ENCODE results near the gene F5. TPM values are rescaled to one million over a fixed set of nuclear protein-coding genes. Genes with fewer than 3 reads are reported as not detected.

Gene F5
- total RNA-seq: 1 to 10 TPM; 1.5 to 8.4 TPM
- polyA plus RNA-seq (ENCODE audit: insufficient read length in 2 of 2): 1 to 10 TPM; 2.6 to 6.1 TPM
- long read RNA-seq, donor 1: 0 reads
- long read RNA-seq, donor 2: 0 reads
- long read RNA-seq, donor 3: 0 reads
- long read RNA-seq, donor 4: 0 reads

DNA sequence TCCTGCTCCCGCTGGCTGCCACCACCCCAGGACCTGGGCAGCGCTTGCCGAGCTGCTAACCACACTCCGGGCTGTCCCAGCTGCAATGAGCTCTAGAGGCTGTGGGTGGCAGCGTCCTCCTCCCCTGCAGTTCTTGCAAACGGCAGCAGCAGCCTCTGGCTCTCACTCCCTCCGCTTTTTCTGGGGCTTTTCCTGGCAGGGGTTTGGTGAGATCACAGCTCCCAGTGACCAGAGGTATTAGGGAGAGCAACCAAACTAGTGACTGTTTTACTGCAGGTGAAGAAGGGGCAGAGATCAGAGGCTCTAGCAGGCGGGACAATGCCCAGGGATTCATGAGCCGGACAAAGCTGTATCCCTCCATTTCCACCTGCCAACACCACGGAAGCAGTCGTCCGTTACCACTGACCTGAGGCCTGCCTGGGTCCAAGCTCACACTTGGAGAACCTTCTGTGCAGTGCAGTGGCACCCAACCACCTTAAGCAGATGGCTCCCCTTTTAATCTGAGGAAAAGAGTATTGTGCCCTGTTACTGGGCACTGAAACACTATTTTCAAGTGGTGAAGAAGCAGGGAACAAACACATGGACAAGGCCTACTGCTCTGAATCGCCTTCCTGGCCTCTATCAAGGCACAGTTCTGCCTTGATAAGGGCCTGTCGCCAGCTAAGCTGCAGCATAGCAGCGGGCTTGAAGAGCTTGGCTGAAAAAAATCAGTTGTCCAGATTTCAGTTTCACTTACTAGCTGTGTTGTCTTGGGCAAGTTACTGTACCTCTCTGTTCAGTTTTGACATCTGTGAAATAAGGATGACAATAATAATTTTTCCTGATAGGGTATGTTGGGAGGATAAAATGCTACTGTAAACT lies at the start of gene F5:
TSS of gene F5 (minus strand) at position 87 of the 861 bp plus-strand sequence. CDS start 95 bp downstream, outside the sequence.
- WGBS (ENCODE audit: insufficient coverage): 29% methylated on average over 15 of the region's 15 CpGs
- H3K9me3 ChIP-seq (ENCODE audit: control insufficient read depth, insufficient read depth, low read length): no peaks in the 10 kb centered on the region
- DNase-seq (ENCODE audit: low read depth in 4 of 6, low spot score in 6 of 6): peak in 5 of 6 donors; percentile 20 to 84 (median 38)
- no peak within 1 kb of the TSS for H3K27ac ChIP-seq (ENCODE audit: low read depth, low read length)
- no peaks in the 10 kb centered on the region for H3K36me3 ChIP-seq (ENCODE audit: control insufficient read depth, insufficient read depth, low read length)
- H3K4me1 ChIP-seq (ENCODE audit: control insufficient read depth, insufficient read depth, low read length): peaks cover 9% of the 10 kb centered on the region
- H3K4me3 ChIP-seq (ENCODE audit: low read depth, low read length): peak within 1 kb of the TSS; percentile 14
- H3K27me3 ChIP-seq (ENCODE audit: control insufficient read depth, insufficient read depth, low read length): peaks cover 4% of the 10 kb centered on the region

DNA sequence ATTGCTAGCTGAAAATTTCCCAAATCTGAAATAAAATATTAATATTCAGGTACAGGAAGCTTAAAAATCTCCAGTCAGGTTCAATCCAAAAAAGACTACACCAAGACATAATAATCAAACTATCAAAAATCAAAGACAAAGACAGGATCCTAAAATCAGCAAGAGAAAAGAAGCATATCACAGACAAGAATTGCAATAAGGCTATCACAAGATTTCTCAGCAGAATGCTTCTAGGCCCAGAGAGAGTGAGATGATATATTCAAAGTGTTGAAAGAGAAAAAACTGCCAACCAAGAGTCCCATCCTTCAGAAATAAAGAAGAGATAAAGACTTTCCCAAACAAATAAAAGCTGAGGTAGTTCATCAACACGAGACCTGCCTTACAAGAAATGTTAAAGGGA lies 48.6 kb upstream of the F5 start:
- Histone ChIP-seq H3K4me1 (ENCODE audit: control insufficient read depth, insufficient read depth, low read length) (no peaks in the 10 kb centered on the region), H3K4me3 (ENCODE audit: low read depth, low read length) (no peak overlapping the region), H3K27ac (ENCODE audit: low read depth, low read length) (no peak overlapping the region), H3K36me3 (ENCODE audit: control insufficient read depth, insufficient read depth, low read length) (no peaks in the 10 kb centered on the region), H3K9me3 (ENCODE audit: control insufficient read depth, insufficient read depth, low read length) (peaks cover 12% of the 10 kb centered on the region), H3K27me3 (ENCODE audit: control insufficient read depth, insufficient read depth, low read length) (no peaks in the 10 kb centered on the region)
- no CpG with 5 or more reads among the region's 1 CpG for WGBS (ENCODE audit: insufficient coverage)
- no peak for DNase-seq (ENCODE audit: low read depth in 4 of 6, low spot score in 6 of 6)

DNA sequence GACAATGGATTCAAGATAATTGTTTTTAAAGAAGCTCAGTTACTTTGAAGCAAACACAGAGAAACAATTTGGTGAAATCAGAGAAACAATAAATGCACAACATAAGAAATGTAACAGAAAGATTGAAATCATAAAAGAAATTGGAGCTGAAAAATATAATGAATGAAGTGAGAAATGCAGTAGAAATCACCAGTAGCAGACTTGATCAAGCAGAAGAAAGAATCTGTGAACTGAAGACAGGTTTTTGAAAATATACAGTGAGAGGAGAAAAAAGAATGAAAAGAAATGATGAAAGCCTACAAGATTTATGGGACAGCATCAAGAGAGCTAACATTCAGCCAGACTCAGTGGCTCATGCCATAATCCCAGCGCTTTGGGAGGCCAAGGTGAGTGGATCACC lies 47.9 kb upstream of the F5 start:
- Histone ChIP-seq H3K9me3 (ENCODE audit: control insufficient read depth, insufficient read depth, low read length) (peaks cover 12% of the 10 kb centered on the region), H3K4me3 (ENCODE audit: low read depth, low read length) (no peak overlapping the region), H3K27ac (ENCODE audit: low read depth, low read length) (no peak overlapping the region), H3K36me3 (ENCODE audit: control insufficient read depth, insufficient read depth, low read length) (no peaks in the 10 kb centered on the region), H3K27me3 (ENCODE audit: control insufficient read depth, insufficient read depth, low read length) (no peaks in the 10 kb centered on the region), H3K4me1 (ENCODE audit: control insufficient read depth, insufficient read depth, low read length) (no peaks in the 10 kb centered on the region)
- no peak for DNase-seq (ENCODE audit: low read depth in 4 of 6, low spot score in 6 of 6)
- 79% methylated on average over 1 of the region's 1 CpG for WGBS (ENCODE audit: insufficient coverage)

DNA sequence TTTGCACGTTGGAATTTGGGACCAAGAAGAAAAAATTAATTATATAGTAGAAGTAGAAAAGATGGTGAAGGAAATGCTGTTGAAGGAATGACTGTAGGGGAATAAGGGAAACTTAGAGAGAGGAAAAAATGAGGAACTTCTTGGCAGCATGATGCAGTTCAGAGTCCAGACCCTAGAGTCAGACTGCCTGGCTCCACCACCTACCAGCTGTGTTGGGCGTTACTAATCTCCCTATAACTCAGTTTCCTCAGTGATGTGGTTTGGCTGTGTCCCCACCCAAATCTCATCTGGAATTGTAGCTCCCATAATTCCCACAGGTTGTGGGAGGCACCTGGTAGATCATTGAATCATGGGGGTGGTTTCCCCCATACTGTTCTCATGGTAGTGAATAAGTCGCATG lies 45.0 kb upstream of the F5 start:
- no peaks in the 10 kb centered on the region for H3K4me1 ChIP-seq (ENCODE audit: control insufficient read depth, insufficient read depth, low read length)
- DNase-seq (ENCODE audit: low read depth in 4 of 6, low spot score in 6 of 6): no peak
- 89% methylated on average over 1 of the region's 3 CpGs for WGBS (ENCODE audit: insufficient coverage)
- no peak overlapping the region for H3K27ac ChIP-seq (ENCODE audit: low read depth, low read length)
- H3K27me3 ChIP-seq (ENCODE audit: control insufficient read depth, insufficient read depth, low read length): no peaks in the 10 kb centered on the region
- H3K36me3 ChIP-seq (ENCODE audit: control insufficient read depth, insufficient read depth, low read length): no peaks in the 10 kb centered on the region
- no peak overlapping the region for H3K4me3 ChIP-seq (ENCODE audit: low read depth, low read length)
- H3K9me3 ChIP-seq (ENCODE audit: control insufficient read depth, insufficient read depth, low read length): peaks cover 12% of the 10 kb centered on the region

DNA sequence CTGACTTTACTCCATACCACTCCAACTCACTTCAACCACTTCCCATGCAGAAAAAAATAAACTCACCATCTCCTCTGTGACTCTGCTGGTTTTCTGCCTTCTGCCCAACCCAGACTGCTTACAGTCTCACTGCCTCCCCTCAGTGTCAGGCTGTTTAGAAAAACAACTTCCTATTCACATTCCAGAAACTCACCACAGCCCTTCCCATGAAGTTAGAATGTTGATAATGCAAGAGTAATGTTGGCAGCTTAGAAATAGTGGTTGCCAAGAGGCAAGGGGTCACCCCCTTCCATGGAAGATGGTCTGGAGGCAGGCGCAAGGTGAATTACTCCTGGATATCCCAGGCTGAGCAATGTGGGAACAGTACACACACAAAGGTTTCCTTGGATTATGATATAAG lies 43.7 kb upstream of the F5 start, which contains the start of gene SELP:
TSS of gene SELP (minus strand) at position 119 of the 400 bp plus-strand sequence. CDS start at position 69, 50 bp downstream.
- Histone ChIP-seq H3K27me3 (ENCODE audit: control insufficient read depth, insufficient read depth, low read length) (no peaks in the 10 kb centered on the region), H3K36me3 (ENCODE audit: control insufficient read depth, insufficient read depth, low read length) (no peaks in the 10 kb centered on the region), H3K9me3 (ENCODE audit: control insufficient read depth, insufficient read depth, low read length) (peaks cover 11% of the 10 kb centered on the region), H3K27ac (ENCODE audit: low read depth, low read length) (no peak within 1 kb of the TSS), H3K4me3 (ENCODE audit: low read depth, low read length) (no peak within 1 kb of the TSS), H3K4me1 (ENCODE audit: control insufficient read depth, insufficient read depth, low read length) (no peaks in the 10 kb centered on the region)
- no peak for DNase-seq (ENCODE audit: low read depth in 4 of 6, low spot score in 6 of 6)
- WGBS (ENCODE audit: insufficient coverage): 100% methylated on average over 1 of the region's 1 CpG

DNA sequence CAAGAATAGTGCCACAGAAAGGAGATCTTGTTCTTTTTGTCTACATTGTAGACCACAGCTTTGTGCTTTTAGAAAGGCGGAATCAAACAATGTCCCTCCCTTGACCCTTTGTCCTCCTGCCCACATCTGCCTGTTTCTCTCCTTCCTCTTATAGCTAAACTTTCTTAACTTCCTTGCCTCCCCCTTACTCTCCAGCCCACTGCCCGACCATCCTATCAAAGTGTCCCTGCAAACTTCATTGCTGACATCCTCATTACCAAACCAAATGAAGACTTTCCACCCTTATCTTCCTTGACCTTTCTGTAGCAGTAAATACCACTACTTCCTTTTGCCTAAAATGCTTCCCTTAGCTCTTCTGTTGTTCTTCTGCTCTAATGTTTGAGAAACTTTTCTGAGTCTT lies 38.6 kb upstream of the F5 start:
- WGBS (ENCODE audit: insufficient coverage): 54% methylated on average over 2 of the region's 2 CpGs
- no peaks in the 10 kb centered on the region for H3K9me3 ChIP-seq (ENCODE audit: control insufficient read depth, insufficient read depth, low read length)
- no peaks in the 10 kb centered on the region for H3K27me3 ChIP-seq (ENCODE audit: control insufficient read depth, insufficient read depth, low read length)
- no peaks in the 10 kb centered on the region for H3K4me1 ChIP-seq (ENCODE audit: control insufficient read depth, insufficient read depth, low read length)
- H3K36me3 ChIP-seq (ENCODE audit: control insufficient read depth, insufficient read depth, low read length): no peaks in the 10 kb centered on the region
- H3K27ac ChIP-seq (ENCODE audit: low read depth, low read length): no peak overlapping the region
- no peak overlapping the region for H3K4me3 ChIP-seq (ENCODE audit: low read depth, low read length)
- DNase-seq (ENCODE audit: low read depth in 4 of 6, low spot score in 6 of 6): no peak

DNA sequence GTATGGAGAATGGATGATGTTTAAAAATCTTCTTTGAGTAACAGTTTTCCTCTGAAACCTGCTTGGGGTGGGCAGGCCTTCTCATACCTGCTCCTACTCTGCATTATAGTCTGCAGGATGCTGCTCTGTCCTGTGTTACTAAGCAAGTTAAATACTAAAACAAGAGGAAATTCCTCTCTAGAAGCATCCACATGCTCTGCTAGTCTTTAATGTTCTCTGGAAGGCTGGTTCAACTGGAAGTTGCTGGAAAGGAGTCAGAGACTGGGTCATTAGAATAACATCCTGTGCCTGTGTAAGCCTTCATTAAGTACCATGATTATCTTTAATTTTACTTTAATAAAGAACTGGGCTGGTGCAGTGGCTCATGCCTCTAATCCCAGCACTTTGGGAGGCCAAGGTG lies 37.8 kb upstream of the F5 start:
- H3K9me3 ChIP-seq (ENCODE audit: control insufficient read depth, insufficient read depth, low read length): no peaks in the 10 kb centered on the region
- no peaks in the 10 kb centered on the region for H3K36me3 ChIP-seq (ENCODE audit: control insufficient read depth, insufficient read depth, low read length)
- DNase-seq (ENCODE audit: low read depth in 4 of 6, low spot score in 6 of 6): no peak
- H3K4me3 ChIP-seq (ENCODE audit: low read depth, low read length): no peak overlapping the region
- H3K4me1 ChIP-seq (ENCODE audit: control insufficient read depth, insufficient read depth, low read length): no peaks in the 10 kb centered on the region
- H3K27ac ChIP-seq (ENCODE audit: low read depth, low read length): no peak overlapping the region
- no peaks in the 10 kb centered on the region for H3K27me3 ChIP-seq (ENCODE audit: control insufficient read depth, insufficient read depth, low read length)

DNA sequence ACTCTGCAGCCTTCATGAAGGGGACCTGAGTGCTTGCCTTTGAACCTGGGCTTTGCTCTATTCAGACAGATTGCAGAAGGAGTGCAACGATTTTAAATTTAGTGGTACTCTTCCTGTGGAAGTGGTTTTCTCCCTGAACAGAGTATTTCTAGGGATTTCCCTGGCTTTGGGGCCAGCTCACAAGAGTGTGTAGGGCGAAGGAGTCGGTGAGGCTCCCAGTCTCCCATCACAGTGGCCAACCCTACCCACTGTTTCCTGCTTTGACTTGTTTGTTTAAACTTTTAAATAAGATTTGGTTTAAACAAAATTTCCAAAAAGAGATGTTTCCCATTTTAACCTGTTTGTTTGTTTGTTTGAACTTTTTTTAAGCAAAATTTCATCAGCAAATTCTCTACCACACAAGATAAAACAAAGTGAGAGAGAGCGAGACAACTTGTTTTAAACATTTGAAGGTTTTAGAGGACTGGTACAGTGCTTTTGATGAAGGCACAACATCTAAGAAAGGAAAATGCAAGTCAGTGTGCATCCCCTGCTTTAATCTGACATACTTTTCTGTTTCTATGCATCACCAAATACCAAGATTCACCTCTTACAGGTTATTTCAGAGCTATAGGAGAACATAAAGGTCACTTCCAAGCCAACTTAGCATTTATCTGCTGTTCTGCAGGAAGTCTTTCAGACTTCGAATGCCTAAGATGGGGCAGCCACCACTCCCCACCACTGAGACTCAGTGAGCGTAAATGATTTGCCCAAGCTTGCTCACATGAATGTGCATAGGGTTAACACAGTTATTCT lies 37.0 kb upstream of the F5 start:
- H3K27ac ChIP-seq (ENCODE audit: low read depth, low read length): no peak overlapping the region
- WGBS (ENCODE audit: insufficient coverage): 67% methylated on average over 1 of the region's 6 CpGs
- no peaks in the 10 kb centered on the region for H3K27me3 ChIP-seq (ENCODE audit: control insufficient read depth, insufficient read depth, low read length)
- H3K9me3 ChIP-seq (ENCODE audit: control insufficient read depth, insufficient read depth, low read length): no peaks in the 10 kb centered on the region
- no peak for DNase-seq (ENCODE audit: low read depth in 4 of 6, low spot score in 6 of 6)
- H3K36me3 ChIP-seq (ENCODE audit: control insufficient read depth, insufficient read depth, low read length): no peaks in the 10 kb centered on the region
- no peak overlapping the region for H3K4me3 ChIP-seq (ENCODE audit: low read depth, low read length)
- no peaks in the 10 kb centered on the region for H3K4me1 ChIP-seq (ENCODE audit: control insufficient read depth, insufficient read depth, low read length)

DNA sequence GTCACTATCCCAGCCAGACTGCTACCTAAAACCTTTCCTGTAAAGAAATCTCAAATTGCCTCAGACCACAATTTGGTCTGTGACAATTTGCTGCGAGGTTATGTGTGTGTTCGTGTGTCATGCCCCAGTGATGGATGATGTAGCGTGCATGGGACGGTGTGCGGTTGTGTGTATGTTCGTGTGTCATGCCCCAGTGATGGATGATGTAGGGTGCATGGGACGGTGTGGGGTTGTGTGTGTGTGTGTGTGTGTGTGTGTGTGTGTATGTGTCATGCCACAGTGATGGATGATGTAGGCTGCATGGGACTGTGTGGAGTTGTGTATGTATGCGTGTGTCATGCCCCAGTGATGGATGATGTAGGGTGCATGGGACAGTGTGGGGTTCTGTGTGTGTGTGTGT lies 34.3 kb upstream of the F5 start:
- H3K4me3 ChIP-seq (ENCODE audit: low read depth, low read length): no peak overlapping the region
- 97% methylated on average over 8 of the region's 8 CpGs for WGBS (ENCODE audit: insufficient coverage)
- no peaks in the 10 kb centered on the region for H3K9me3 ChIP-seq (ENCODE audit: control insufficient read depth, insufficient read depth, low read length)
- no peaks in the 10 kb centered on the region for H3K36me3 ChIP-seq (ENCODE audit: control insufficient read depth, insufficient read depth, low read length)
- no peaks in the 10 kb centered on the region for H3K4me1 ChIP-seq (ENCODE audit: control insufficient read depth, insufficient read depth, low read length)
- H3K27ac ChIP-seq (ENCODE audit: low read depth, low read length): no peak overlapping the region
- H3K27me3 ChIP-seq (ENCODE audit: control insufficient read depth, insufficient read depth, low read length): no peaks in the 10 kb centered on the region
- DNase-seq (ENCODE audit: low read depth in 4 of 6, low spot score in 6 of 6): no peak
